IMR-90 (cell line): ENCODE measurements around the gene CNKSR2. TPM values are rescaled to one million over a fixed set of nuclear protein-coding genes. Genes with fewer than 3 reads are reported as not detected.

ENCODE experiments used
- ATAC-seq: fragments of 200-7000 bp; cut with Tn5 transposase; 2 replicates; pipeline ENCODE4 v1.9.1; 2020; ENCODE audit warnings: low read depth, mild to moderate bottlenecking, moderate library complexity
- BruUV-seq: library from RNA; stranded (reverse); fragments of 400-500 nt; replicated peaks from 2 replicates; lab custom pipeline; 2021; lab: Mats Ljungman, UMichigan
- CTCF ChIA-PET: fragments of 300-600 bp; formaldehyde crosslinking; extraction: SDS; loops from one replicate; lab custom pipeline; 2021; ENCODE audit warnings: antibody characterized with exemption; lab: Yijun Ruan, JAX
- POLR2A ChIA-PET: fragments of 300-600 bp; sonication (Branson Sonifier 250); formaldehyde crosslinking; loops from one replicate; lab custom pipeline; 2022; ENCODE audit warnings: antibody characterized with exemption; ENCODE audit not compliant: unreplicated experiment; lab: Charles Lee
- DNase-seq: peaks from one replicate; pipeline ENCODE4 v3.0.0; 2013
- H2AFZ ChIP-seq: replicated peaks from 2 replicates; pipeline ENCODE3; 2013; ENCODE audit warnings: low read length, mild to moderate bottlenecking; ENCODE audit not compliant: poor library complexity
- H2AK5ac ChIP-seq: 2 replicates; pipeline ENCODE4 v1.6.1; 2013; ENCODE audit warnings: low read depth, low read length, inconsistent platforms
- H2AK9ac ChIP-seq: replicated peaks from 2 replicates; pipeline ENCODE3; 2013; ENCODE audit warnings: mild to moderate bottlenecking, low read depth, low read length, moderate library complexity; ENCODE audit not compliant: poor library complexity
- H2BK120ac ChIP-seq: 2 replicates; pipeline ENCODE4 v1.6.1; 2013; ENCODE audit warnings: low read depth, low read length, inconsistent platforms
- H2BK15ac ChIP-seq: 3 replicates; pipeline ENCODE4 v1.6.1; 2013; ENCODE audit warnings: low read depth, low read length, inconsistent platforms
- H2BK20ac ChIP-seq: 2 replicates; pipeline ENCODE4 v1.6.1; 2013; ENCODE audit warnings: low read depth, mild to moderate bottlenecking, inconsistent platforms, low read length, moderate library complexity
- H2BK5ac ChIP-seq: 2 replicates; pipeline ENCODE4 v1.6.1; 2013; ENCODE audit warnings: mild to moderate bottlenecking, low read depth, low read length, inconsistent platforms; ENCODE audit not compliant: poor library complexity, severe bottlenecking
- H3K14ac ChIP-seq: replicated peaks from 2 replicates; pipeline ENCODE4 v1.6.1; 2013; ENCODE audit warnings: low read depth, low read length, inconsistent platforms
- H3K18ac ChIP-seq: 2 replicates; pipeline ENCODE4 v1.6.1; 2013; ENCODE audit warnings: low read depth, low read length, control low read depth
- H3K23ac ChIP-seq: 2 replicates; pipeline ENCODE4 v1.6.1; 2013; ENCODE audit warnings: low read depth, low read length, inconsistent platforms
- H3K27ac ChIP-seq: 2 replicates; pipeline ENCODE4 v1.5.1; 2013; ENCODE audit warnings: mild to moderate bottlenecking, control low read depth, low read length; ENCODE audit not compliant: insufficient read depth
- H3K27me3 ChIP-seq: 2 replicates; pipeline ENCODE4 v1.6.1; 2013; ENCODE audit warnings: low read length; ENCODE audit not compliant: control insufficient read depth, insufficient read depth
- H3K36me3 ChIP-seq: 2 replicates; pipeline ENCODE4 v1.6.1; 2013; ENCODE audit warnings: low read length, mixed read lengths; ENCODE audit not compliant: control insufficient read depth, insufficient read depth
- H3K4ac ChIP-seq: 2 replicates; pipeline ENCODE4 v1.6.1; 2013; ENCODE audit warnings: low read depth, low read length, inconsistent platforms
- H3K4me1 ChIP-seq: 2 replicates; pipeline ENCODE4 v1.6.1; 2013; ENCODE audit warnings: low read length, mixed read lengths; ENCODE audit not compliant: control insufficient read depth, insufficient read depth
- H3K4me2 ChIP-seq: 2 replicates; pipeline ENCODE4 v1.6.1; 2013; ENCODE audit warnings: low read depth, mild to moderate bottlenecking, control low read depth, low read length, moderate library complexity
- H3K4me3 ChIP-seq: 2 replicates; pipeline ENCODE4 v1.5.1; 2013; ENCODE audit warnings: low read depth, mild to moderate bottlenecking, control low read depth, low read length, moderate library complexity; ENCODE audit not compliant: insufficient read depth
- H3K56ac ChIP-seq: 2 replicates; pipeline ENCODE4 v1.6.1; 2013; ENCODE audit warnings: low read length, inconsistent platforms; ENCODE audit not compliant: insufficient read depth; ENCODE audit errors: extremely low read depth
- H3K79me1 ChIP-seq, 2 experiments: 2 replicates each; pipeline ENCODE4 v1.6.1; 2013; ENCODE audit warnings: low read length in 2 of 2, inconsistent platforms in 1 of 2, low read depth in 1 of 2
- H3K9ac ChIP-seq: 2 replicates; pipeline ENCODE4 v1.6.1; 2013; ENCODE audit warnings: low read depth, low read length, control low read depth
- H3K9me1 ChIP-seq: 2 replicates; pipeline ENCODE4 v1.6.1; 2013; ENCODE audit warnings: low read length, inconsistent platforms; ENCODE audit not compliant: insufficient read depth
- H3K9me3 ChIP-seq: 2 replicates; pipeline ENCODE4 v1.6.1; 2013; ENCODE audit warnings: low read length; ENCODE audit not compliant: control insufficient read depth, insufficient read depth
- H4K20me1 ChIP-seq: 2 replicates; pipeline ENCODE4 v1.6.1; 2013; ENCODE audit warnings: low read length, inconsistent platforms; ENCODE audit not compliant: insufficient read depth
- H4K5ac ChIP-seq: 2 replicates; pipeline ENCODE4 v1.6.1; 2013; ENCODE audit warnings: mild to moderate bottlenecking, low read depth, low read length, control low read depth
- H4K8ac ChIP-seq, 2 experiments: 2 replicates each; pipeline ENCODE4 v1.6.1; 2013; ENCODE audit warnings: low read depth in 2 of 2, low read length in 2 of 2, control low read depth in 1 of 2, inconsistent platforms in 1 of 2
- H4K91ac ChIP-seq: 2 replicates; pipeline ENCODE4 v1.6.1; 2013; ENCODE audit warnings: low read depth, low read length, inconsistent platforms; ENCODE audit not compliant: insufficient read depth
- FOS ChIP-seq: fragments of 150-350 bp; IDR thresholded peaks from 2 replicates; pipeline ENCODE4 v1.6.1; 2016; ENCODE audit warnings: low read depth, low read length
- MAZ ChIP-seq: IDR thresholded peaks from 2 replicates; pipeline ENCODE4 v1.6.1; 2012; ENCODE audit warnings: low read depth, mild to moderate bottlenecking, low read length, improper control_type of control experiment, moderate library complexity, borderline replicate concordance
- RAD21 ChIP-seq: IDR thresholded peaks from 2 replicates; pipeline ENCODE4 v1.6.1; 2012; ENCODE audit warnings: low read length, improper control_type of control experiment
- whole genome bisulfite sequencing, 2 experiments: methylation state at CpG; one replicate each; pipeline versions ENCODE4 v1.1.5 to v1.1.7; 2013; ENCODE audit warnings: missing lambda C conversion rate in 2 of 2; ENCODE audit not compliant: insufficient read length in 1 of 2; ENCODE audit errors: extremely low coverage in 2 of 2; 5-methylcytosine and 5-hydroxymethylcytosine counted together
- dilution Hi-C: fragments of 300-500 bp; cut with HindIII; formaldehyde crosslinking; loops from one replicate; pipeline ENCODE4 v1.14.3; 2018; ENCODE audit warnings: low sequenced_read_pairs; ENCODE audit not compliant: unreplicated experiment
- in situ Hi-C: fragments of 300-500 bp; cut with MboI; formaldehyde crosslinking; loops from 3 replicates; pipeline ENCODE4 v1.14.3; 2019; ENCODE audit warnings: low sequenced_read_pairs, inconsistent platforms, mixed read lengths
- intact Hi-C: fragments of 100-400 bp; cut with micrococcal nuclease; formaldehyde crosslinking; loops from 2 replicates; pipeline ENCODE4 v1.10.0; 2022
- polyA plus RNA-seq, 3 experiments: library from polyadenylated mRNA; depleted of rRNA; stranded (reverse); fragments of >200 nt; gene quantifications; 2 replicates each; pipeline ENCODE4 v1.2.3, GENCODE V29; 2012; ENCODE audit warnings: low replicate concordance in 1 of 3
- total RNA-seq: library from RNA; depleted of rRNA; stranded (reverse); fragments of >200 nt; gene quantifications from 2 replicates; pipeline ENCODE4 v1.2.3, GENCODE V29; 2012

CNKSR2 gene
- total and polyA plus RNA-seq, 2 of the 4 experiments (the other 2 are of a cell fraction), result 0.14 to 0.90 TPM

DNA sequence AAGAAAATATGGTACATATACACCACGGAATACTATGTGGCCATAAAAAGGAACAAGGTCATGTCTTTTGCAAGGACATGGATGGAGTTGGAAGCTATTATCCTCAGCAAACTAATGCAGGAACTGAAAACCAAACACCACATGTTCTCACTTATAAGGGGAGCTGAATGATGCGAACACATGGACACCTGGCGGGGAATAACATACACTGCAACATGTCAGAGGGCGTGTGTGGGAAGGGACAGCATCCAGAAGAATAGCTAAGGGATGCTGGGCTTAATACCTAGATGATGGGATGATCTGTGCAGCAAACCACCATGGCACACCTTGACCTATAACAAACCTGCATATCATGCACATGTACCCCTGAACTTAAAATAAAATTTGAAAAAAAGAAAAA lies 19.5 kb upstream of the CNKSR2 start:
- H3K4me2 ChIP-seq, result no peak overlapping the region
- in situ Hi-C loops (no loop called here), intact Hi-C loops (no loop called here), dilution Hi-C loops (no loop called here)
- H4K8ac ChIP-seq, result no peak overlapping the region
- no peak overlapping the region for H3K9ac ChIP-seq
- H3K4me1 ChIP-seq, result no peaks in the 10 kb centered on the region
- no peaks in the 10 kb centered on the region for H3K79me1 ChIP-seq
- H2AK9ac ChIP-seq, result no peak overlapping the region
- H2BK5ac ChIP-seq, result no peak overlapping the region
- no peak overlapping the region for H2AK5ac ChIP-seq
- no peaks in the 10 kb centered on the region for H3K9me1 ChIP-seq
- no peak overlapping the region for H3K27ac ChIP-seq
- H2BK120ac ChIP-seq, result no peak overlapping the region
- ChIA-PET CTCF (no interaction called here), POLR2A (no interaction called here)
- no peak overlapping the region for H3K23ac ChIP-seq
- WGBS, 2 experiments, result no CpG with 5 or more reads among the region's 4 CpGs
- TF ChIP-seq RAD21, result no peak
- TF ChIP-seq FOS, result no peak
- TF ChIP-seq MAZ, result no peak
- no TSS peak for BruUV-seq
- H3K27me3 ChIP-seq, result no peaks in the 10 kb centered on the region
- no peaks in the 10 kb centered on the region for H3K9me3 ChIP-seq
- no peak overlapping the region for H3K18ac ChIP-seq
- no peak for ATAC-seq
- no peak overlapping the region for H2BK20ac ChIP-seq
- H4K5ac ChIP-seq, result no peak overlapping the region
- H3K36me3 ChIP-seq, result no peaks in the 10 kb centered on the region
- H3K14ac ChIP-seq, result no peak overlapping the region
- no peak overlapping the region for H4K91ac ChIP-seq
- no peak overlapping the region for H2AFZ ChIP-seq
- H3K56ac ChIP-seq, result no peak overlapping the region
- no peak overlapping the region for H2BK15ac ChIP-seq
- no peak overlapping the region for H3K4me3 ChIP-seq
- no peaks in the 10 kb centered on the region for H4K20me1 ChIP-seq
- DNase-seq, result no peak
- H3K4ac ChIP-seq, result no peak overlapping the region
